WTC11 (cell line): ENCODE measurements around the gene CFAP58.

Experiments
- NFE2L1 ChIP-seq: sonication (generic); formaldehyde crosslinking; IDR thresholded peaks from 2 replicates; pipeline ENCODE4 v1.8.1; 2023; ENCODE audit warnings: missing genetic modification reagents
- NR3C1 ChIP-seq: sonication (generic); formaldehyde crosslinking; conservative IDR thresholded peaks from 2 replicates; pipeline ENCODE4 v1.8.1; 2023; ENCODE audit warnings: low read depth, mild to moderate bottlenecking, missing genetic modification reagents
- TF ChIP-seq, protein P1 (sequence below): fragments of 200-600 bp; IDR thresholded peaks from 2 replicates; pipeline ENCODE4 v1.8.0; 2022; ENCODE audit warnings: antibody characterized with exemption
- TF ChIP-seq, protein P2 (sequence below): sonication (generic); formaldehyde crosslinking; IDR thresholded peaks from 2 replicates; pipeline ENCODE4 v1.8.1; 2023; ENCODE audit warnings: mild to moderate bottlenecking, missing genetic modification reagents, moderate library complexity
- TF ChIP-seq, protein P3 (sequence below): sonication (generic); formaldehyde crosslinking; IDR thresholded peaks from 2 replicates; pipeline ENCODE4 v1.8.1; 2022; ENCODE audit warnings: mild to moderate bottlenecking, moderate library complexity, missing genetic modification reagents

DNA sequence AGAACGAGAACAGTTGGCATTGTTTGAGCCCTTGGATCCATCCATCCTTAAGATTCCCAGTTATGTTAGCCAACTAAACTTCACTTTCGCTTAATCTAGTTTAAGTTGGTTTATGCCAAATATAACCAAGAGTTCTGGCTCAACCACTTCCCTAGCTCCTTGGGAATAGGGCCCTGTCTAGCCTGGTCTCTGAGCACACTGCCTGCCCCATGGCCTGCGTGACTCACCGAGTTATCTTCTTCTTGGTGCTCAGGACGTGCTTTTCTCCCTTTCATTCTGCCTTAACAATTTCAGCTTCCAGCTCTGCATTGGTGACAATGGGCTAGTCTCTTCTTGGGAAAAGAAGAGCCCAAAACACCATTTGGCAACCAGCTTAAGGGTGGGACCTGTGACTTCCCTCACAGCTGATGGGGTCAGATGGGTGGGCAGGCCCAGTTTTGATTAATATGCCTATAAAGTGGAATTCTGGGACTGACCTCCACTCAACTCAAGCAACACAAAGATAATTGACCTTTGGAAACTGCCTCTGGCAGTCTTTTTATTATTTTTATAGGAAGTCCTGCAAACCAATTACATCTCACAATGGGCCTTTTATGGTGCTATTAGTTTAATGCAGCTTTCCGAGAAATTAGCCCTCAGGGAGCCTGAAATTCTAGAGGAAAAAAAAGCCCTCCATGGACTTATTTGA is 126.4 kb downstream of the CFAP58 start:
- no peak for TF ChIP-seq NFE2L1 (CRISPR knock-in tag)
- TF ChIP-seq, protein P1, sequence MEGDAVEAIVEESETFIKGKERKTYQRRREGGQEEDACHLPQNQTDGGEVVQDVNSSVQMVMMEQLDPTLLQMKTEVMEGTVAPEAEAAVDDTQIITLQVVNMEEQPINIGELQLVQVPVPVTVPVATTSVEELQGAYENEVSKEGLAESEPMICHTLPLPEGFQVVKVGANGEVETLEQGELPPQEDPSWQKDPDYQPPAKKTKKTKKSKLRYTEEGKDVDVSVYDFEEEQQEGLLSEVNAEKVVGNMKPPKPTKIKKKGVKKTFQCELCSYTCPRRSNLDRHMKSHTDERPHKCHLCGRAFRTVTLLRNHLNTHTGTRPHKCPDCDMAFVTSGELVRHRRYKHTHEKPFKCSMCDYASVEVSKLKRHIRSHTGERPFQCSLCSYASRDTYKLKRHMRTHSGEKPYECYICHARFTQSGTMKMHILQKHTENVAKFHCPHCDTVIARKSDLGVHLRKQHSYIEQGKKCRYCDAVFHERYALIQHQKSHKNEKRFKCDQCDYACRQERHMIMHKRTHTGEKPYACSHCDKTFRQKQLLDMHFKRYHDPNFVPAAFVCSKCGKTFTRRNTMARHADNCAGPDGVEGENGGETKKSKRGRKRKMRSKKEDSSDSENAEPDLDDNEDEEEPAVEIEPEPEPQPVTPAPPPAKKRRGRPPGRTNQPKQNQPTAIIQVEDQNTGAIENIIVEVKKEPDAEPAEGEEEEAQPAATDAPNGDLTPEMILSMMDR: no peak
- no peak for TF ChIP-seq NR3C1 (CRISPR knock-in tag)
- TF ChIP-seq, protein P2, sequence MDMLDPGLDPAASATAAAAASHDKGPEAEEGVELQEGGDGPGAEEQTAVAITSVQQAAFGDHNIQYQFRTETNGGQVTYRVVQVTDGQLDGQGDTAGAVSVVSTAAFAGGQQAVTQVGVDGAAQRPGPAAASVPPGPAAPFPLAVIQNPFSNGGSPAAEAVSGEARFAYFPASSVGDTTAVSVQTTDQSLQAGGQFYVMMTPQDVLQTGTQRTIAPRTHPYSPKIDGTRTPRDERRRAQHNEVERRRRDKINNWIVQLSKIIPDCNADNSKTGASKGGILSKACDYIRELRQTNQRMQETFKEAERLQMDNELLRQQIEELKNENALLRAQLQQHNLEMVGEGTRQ: no peak
- TF ChIP-seq, protein P3, sequence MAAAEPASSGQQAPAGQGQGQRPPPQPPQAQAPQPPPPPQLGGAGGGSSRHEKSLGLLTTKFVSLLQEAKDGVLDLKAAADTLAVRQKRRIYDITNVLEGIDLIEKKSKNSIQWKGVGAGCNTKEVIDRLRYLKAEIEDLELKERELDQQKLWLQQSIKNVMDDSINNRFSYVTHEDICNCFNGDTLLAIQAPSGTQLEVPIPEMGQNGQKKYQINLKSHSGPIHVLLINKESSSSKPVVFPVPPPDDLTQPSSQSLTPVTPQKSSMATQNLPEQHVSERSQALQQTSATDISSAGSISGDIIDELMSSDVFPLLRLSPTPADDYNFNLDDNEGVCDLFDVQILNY (CRISPR knock-in tag): no peak
